GM19438 (cell line): Measurements from ENCODE around the gene EFNB3.

Experiments used
- ATAC-seq: cut with Tn5 transposase; IDR thresholded peaks from one replicate; pipeline ENCODE4 v1.9.1; 2021; ENCODE audit warnings: low read depth; ENCODE audit not compliant: unreplicated experiment

The EFNB3 gene

GRCh38 chr17:7716901-7717755 is 12.1 kb downstream of the EFNB3 start, which contains the start of gene DNAH2:
TSS of gene DNAH2 (plus strand) at chr17:7717744. CDS start at chr17:7719735, 1,991 bp downstream.
- no peak for ATAC-seq

- no peak for ATAC-seq
These were observed 12.9 kb downstream of the EFNB3 start for GRCh38 chr17:7717756-7718350.

DNA sequence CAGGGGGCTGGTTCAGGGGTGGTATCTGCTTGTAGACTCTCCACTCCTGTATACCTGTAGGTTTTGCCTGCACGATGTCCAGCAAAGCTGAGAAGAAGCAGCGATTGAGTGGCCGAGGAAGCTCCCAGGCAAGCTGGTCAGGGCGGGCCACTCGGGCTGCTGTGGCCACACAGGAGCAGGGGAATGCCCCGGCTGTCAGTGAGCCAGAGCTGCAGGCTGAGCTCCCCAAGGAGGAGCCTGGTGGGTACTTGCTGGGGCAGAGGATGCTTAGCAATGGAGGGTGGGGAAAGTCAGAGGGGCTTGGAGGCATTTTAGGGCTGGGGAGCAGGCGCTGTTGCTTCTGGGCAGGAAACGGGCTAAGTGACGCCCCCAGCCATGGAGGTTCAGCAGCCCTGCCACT is 14.7 kb downstream of the EFNB3 start:
- no peak for ATAC-seq

GRCh38 chr17:7720125-7720524 is 15.1 kb downstream of the EFNB3 start:
- ATAC-seq = no peak

- ATAC-seq = no peak
These were observed 16.6 kb downstream of the EFNB3 start for GRCh38 chr17:7721612-7722011.

DNA sequence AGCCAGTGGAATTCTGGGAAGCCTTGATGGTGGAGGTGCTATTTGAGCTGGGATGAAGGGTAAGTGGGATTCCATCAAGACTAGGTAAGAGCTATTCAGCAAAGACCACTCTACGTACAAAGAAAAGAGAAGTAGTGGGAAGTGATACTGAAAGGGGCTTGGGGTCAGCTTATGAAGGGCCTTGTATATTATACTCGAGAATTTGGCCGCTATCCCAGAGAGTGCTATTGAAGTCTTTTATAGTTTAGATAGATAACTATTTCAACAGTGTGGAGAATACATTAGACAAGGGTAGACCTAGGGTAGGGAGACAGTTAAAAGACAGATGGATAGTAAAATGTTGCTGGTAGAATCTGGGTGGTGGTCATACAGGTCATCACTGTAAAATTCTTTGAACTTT is 22.9 kb downstream of the EFNB3 start:
- ATAC-seq = no peak

- no peak for ATAC-seq
These were observed 24.8 kb downstream of the EFNB3 start for GRCh38 chr17:7729816-7730215.

GRCh38 chr17:7732981-7733539 is 28.1 kb downstream of the EFNB3 start:
- ATAC-seq = no peak

DNA sequence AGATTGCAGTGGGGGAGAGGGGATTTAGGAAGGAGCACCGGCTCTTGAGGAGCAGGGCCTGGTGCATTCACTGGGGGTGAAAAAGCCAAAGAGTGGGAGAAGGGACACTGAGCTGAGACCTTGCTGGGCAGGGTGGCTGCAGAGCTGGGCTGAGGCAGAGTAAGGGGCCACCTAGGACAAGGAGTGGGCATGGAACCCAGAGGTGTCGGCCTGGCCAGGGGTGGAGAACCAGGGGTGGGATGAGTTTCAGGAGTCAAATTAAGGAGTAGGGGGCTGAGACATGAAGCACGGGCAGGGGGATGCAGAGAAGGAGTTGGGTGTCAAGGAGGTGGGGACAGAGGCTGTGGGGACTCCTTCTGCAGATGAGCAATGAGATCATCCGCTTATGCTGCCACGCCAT is 32.6 kb downstream of the EFNB3 start:
- no peak for ATAC-seq

DNA sequence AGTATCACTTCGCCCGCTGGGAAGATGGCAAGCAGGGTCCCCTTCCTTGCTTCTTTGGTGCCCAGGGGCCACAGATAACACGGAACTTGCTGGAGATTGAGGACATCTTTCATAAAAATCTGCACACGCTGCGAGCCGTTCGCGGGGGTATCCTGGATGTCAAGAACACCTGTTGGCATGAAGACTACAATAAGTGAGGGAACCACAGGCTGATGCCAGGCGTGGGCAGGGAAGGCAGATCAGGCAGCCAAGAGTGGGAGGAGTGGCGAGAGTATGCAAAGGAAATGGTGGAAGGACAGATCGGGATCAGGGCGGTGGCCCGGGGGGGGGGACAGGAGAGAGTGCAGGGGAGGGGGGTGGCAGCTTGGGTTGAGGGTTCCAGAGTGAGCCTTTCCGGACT is 34.7 kb downstream of the EFNB3 start:
- no peak for ATAC-seq

DNA sequence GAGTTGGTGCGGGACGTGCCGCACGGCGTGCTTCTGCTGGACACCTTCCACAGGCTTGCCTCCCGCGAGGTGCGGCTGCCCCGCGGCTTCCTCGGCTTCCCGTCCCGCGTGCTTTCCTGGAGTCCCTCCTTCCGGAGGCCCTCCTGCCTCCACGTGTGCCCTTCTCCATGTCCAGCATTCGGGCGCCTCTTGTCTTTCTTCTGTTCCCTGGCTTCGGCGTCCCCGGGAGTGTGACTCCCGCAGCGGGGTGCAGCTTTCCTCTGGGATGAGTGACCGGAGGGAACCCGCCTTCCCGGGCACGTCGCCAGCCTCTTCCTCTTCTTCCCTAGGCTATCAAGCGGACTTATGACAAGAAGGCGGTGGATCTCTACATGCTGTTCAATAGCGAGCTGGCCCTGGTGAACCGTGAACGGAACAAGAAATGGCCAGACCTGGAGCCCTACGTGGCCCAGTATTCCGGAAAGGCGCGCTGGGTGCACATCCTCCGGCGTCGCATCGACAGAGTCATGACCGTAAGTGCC is 35.5 kb downstream of the EFNB3 start:
- no peak for ATAC-seq

- no peak for ATAC-seq
These were observed 37.7 kb downstream of the EFNB3 start for GRCh38 chr17:7742729-7743128.

DNA sequence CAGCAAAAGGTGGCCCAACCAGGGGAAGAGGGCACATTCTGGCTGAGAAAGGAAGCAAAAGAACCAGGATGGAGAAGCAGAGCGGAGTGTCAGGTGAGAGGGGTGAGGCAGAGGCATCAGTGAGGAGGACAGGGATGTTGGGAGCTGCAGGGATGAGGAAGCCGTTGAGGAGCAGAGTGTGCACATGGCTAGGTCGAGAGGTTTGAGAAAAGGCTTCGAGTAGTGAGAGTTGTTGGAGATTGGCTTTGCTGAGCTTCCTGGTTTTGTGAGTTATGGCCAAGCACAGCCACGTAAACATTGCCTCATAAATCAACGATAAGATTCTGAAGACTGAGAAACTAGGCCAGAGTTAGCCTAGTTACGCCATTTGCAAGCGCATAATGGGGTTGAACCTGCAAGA is 39.4 kb downstream of the EFNB3 start:
- ATAC-seq = no peak

- no peak for ATAC-seq
These were observed 40.9 kb downstream of the EFNB3 start for GRCh38 chr17:7745748-7746470.

- ATAC-seq = no peak
These were observed 42.7 kb downstream of the EFNB3 start for GRCh38 chr17:7747635-7748071.

GRCh38 chr17:7748076-7748775 is 43.2 kb downstream of the EFNB3 start:
- ATAC-seq = no peak

- no peak for ATAC-seq
These were observed 45.4 kb downstream of the EFNB3 start for GRCh38 chr17:7750321-7750821.

- ATAC-seq = no peak
These were observed 49.7 kb downstream of the EFNB3 start for GRCh38 chr17:7754656-7755055.

DNA sequence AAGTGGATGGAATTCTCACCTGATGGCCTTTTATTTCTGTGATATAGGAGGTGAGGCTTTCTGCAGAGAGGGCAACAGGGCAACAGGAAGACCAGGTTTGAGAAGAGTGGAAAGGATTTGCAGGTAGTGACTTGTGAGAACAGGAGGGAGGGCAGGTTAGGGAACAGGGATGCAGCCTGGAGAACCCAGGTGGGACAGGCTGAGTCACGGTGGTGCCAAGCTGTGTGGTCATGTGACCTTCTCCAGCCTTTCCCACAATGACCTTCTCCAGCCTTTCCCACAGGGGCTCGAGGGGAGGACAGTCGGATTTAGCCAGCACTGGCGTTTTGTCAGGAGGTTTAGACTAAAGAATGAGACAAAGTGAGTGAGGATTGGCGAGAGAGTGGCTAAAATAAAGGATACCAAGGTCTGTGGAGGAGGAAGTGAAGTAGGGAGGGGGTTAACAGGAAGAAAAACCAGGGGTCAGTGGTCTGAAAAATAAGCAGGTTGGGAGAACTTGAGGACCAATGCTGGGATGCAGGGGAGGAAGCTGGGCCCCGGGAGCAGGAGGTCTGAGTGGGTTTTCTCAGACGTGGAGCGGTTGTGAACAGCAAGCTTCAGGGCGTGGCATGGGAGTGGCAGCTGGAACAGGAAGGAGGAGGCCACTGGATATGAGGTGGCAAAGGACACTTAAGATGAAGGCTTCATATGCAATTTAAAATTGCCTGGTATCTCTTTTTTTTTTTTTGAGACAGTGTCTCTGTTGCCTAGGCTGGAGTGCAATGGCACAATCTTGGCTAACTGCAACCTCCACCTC is 50.3 kb downstream of the EFNB3 start:
- no peak for ATAC-seq
